GM21786 (cell line): ENCODE data around the gene NAV3.
A peak's percentile ranks its signal among the peaks of the same experiment; 100 is the strongest.

ENCODE experiments used
- ATAC-seq: cut with Tn5 transposase; IDR thresholded peaks from one replicate; pipeline ENCODE4 v1.9.1; 2021; ENCODE audit not compliant: unreplicated experiment

NAV3 gene

GRCh38 chr12:78181544-78182162 is 351.0 kb downstream of the NAV3 start:
- peak; percentile 41 for ATAC-seq

GRCh38 chr12:78183824-78184223 is 353.1 kb downstream of the NAV3 start:
- no peak for ATAC-seq

- no peak for ATAC-seq
Measured at GRCh38 chr12:78185109-78185508, 354.4 kb downstream of the NAV3 start.

GRCh38 chr12:78185651-78186050 is 355.0 kb downstream of the NAV3 start:
- ATAC-seq, result no peak

GRCh38 chr12:78186670-78187069 is 356.0 kb downstream of the NAV3 start:
- no peak for ATAC-seq

- ATAC-seq, result no peak
Measured at GRCh38 chr12:78187741-78188140, 357.0 kb downstream of the NAV3 start.

- ATAC-seq, result no peak
Measured at GRCh38 chr12:78189656-78190055, 359.0 kb downstream of the NAV3 start.

GRCh38 chr12:78191611-78192010 is 360.9 kb downstream of the NAV3 start:
- ATAC-seq, result no peak

- no peak for ATAC-seq
Measured at GRCh38 chr12:78192979-78193378, 362.3 kb downstream of the NAV3 start.

GRCh38 chr12:78194448-78194847 is 363.8 kb downstream of the NAV3 start:
- no peak for ATAC-seq

- ATAC-seq, result no peak
Measured at GRCh38 chr12:78198896-78199295, 368.2 kb downstream of the NAV3 start.

- ATAC-seq, result no peak
Measured at GRCh38 chr12:78199926-78200325, 369.2 kb downstream of the NAV3 start.

GRCh38 chr12:78204926-78205325 is 374.2 kb downstream of the NAV3 start:
- no peak for ATAC-seq

- ATAC-seq, result no peak
Measured at GRCh38 chr12:78208092-78208491, 377.4 kb downstream of the NAV3 start.

- no peak for ATAC-seq
Measured at GRCh38 chr12:78209846-78210505, 379.3 kb downstream of the NAV3 start.

GRCh38 chr12:78210506-78210860 is 379.8 kb downstream of the NAV3 start:
- no peak for ATAC-seq

- ATAC-seq, result no peak
Measured at GRCh38 chr12:78210894-78211302, 380.2 kb downstream of the NAV3 start.

- no peak for ATAC-seq
Measured at GRCh38 chr12:78220811-78221210, 390.1 kb downstream of the NAV3 start.

GRCh38 chr12:78224154-78224553 is 393.5 kb downstream of the NAV3 start:
- ATAC-seq, result no peak

GRCh38 chr12:78226763-78227162 is 396.1 kb downstream of the NAV3 start:
- ATAC-seq, result no peak

- ATAC-seq, result peak; percentile 96
Measured at GRCh38 chr12:78229591-78230101, 399.0 kb downstream of the NAV3 start.

- ATAC-seq, result no peak
Measured at GRCh38 chr12:78232756-78233155, 402.1 kb downstream of the NAV3 start.

GRCh38 chr12:78236264-78236663 is 405.6 kb downstream of the NAV3 start:
- no peak for ATAC-seq
